Stimulated activated CD4-positive, alpha-beta T cell treated with anti-CD3 and anti-CD28 coated beads, Interleukin-1b, Interleukin-23, amount 100 ng/mL, for 4 hours (primary cell): ENCODE data around the gene PDCD11.
A peak's percentile ranks its signal among the peaks of the same experiment; 100 is the strongest.
"Not testable (repeated sequence)": the region's sequence is repeated elsewhere in the genome, so short reads cannot be mapped to it uniquely, and the experiment has no call there.

Experiments used
- DNase-seq, 2 donors: peaks; one replicate each; pipeline ENCODE4 v3.0.0-alpha.2; 2020; ENCODE audit warnings: low read depth in 2 of 2

The PDCD11 gene

GRCh38 chr10:103396067-103396788 is at the start of gene PDCD11, which contains the start of gene ATP5MK:
Gene PDCD11, plus strand, starts transcription at chr10:103396626. Its CDS starts 1,801 bp downstream, at chr10:103398427.
Gene ATP5MK, minus strand, starts transcription at chr10:103396475. Its CDS starts 4,018 bp downstream, at chr10:103392457.
- DNase-seq: peak; percentile 89

GRCh38 chr10:103350175-103350516 is 46.3 kb upstream of the PDCD11 start:
- no peak for DNase-seq

- peak; percentile 45 to 68 for DNase-seq
Measured at GRCh38 chr10:103350517-103351260, 45.7 kb upstream of the PDCD11 start, which contains the start of gene PCGF6. Gene PCGF6, minus strand, starts transcription at chr10:103351140. Its CDS starts 74 bp downstream, at chr10:103351066.

- DNase-seq: no peak
Measured at GRCh38 chr10:103353281-103353680, 43.1 kb upstream of the PDCD11 start.

- not testable (repeated sequence) for DNase-seq
Measured at GRCh38 chr10:103354567-103354966, 41.9 kb upstream of the PDCD11 start.

GRCh38 chr10:103355906-103356599 is 40.4 kb upstream of the PDCD11 start:
- DNase-seq: no peak

- not testable (repeated sequence) for DNase-seq
Measured at GRCh38 chr10:103359493-103359892, 36.9 kb upstream of the PDCD11 start.

GRCh38 chr10:103360791-103361190 is 35.6 kb upstream of the PDCD11 start:
- not testable (repeated sequence) for DNase-seq

- DNase-seq: no peak
Measured at GRCh38 chr10:103367379-103367781, 29.0 kb upstream of the PDCD11 start.

GRCh38 chr10:103367782-103368518 is 28.5 kb upstream of the PDCD11 start, which contains the start of gene TAF5:
Gene TAF5, plus strand, starts transcription at chr10:103367976. Its CDS starts 14 bp downstream, at chr10:103367990.
- peak; percentile 76 to 77 for DNase-seq

GRCh38 chr10:103373544-103373943 is 22.9 kb upstream of the PDCD11 start:
- no peak for DNase-seq

GRCh38 chr10:103374263-103374662 is 22.2 kb upstream of the PDCD11 start:
- no peak for DNase-seq

GRCh38 chr10:103382769-103383168 is 13.7 kb upstream of the PDCD11 start:
- DNase-seq: no peak

- DNase-seq: no peak
Measured at GRCh38 chr10:103394180-103394579, 2.2 kb upstream of the PDCD11 start.

- no peak for DNase-seq
Measured at GRCh38 chr10:103395754-103396066, 716 bp upstream of the PDCD11 start.

GRCh38 chr10:103396789-103397087 is 312 bp downstream of the PDCD11 start:
- no peak for DNase-seq

- DNase-seq: no peak
Measured at GRCh38 chr10:103397191-103397825, 882 bp downstream of the PDCD11 start.

GRCh38 chr10:103413564-103413963 is 17.1 kb downstream of the PDCD11 start:
- DNase-seq: no peak

GRCh38 chr10:103415581-103415980 is 19.2 kb downstream of the PDCD11 start:
- no peak for DNase-seq

GRCh38 chr10:103416436-103417147 is 20.2 kb downstream of the PDCD11 start:
- peak in 1 of 2 donors; percentile 47 for DNase-seq

GRCh38 chr10:103417148-103417469 is 20.7 kb downstream of the PDCD11 start:
- DNase-seq: not testable (repeated sequence)
